ENCODE data around the gene SLC2A2.

- TF ChIP-seq POLR2AphosphoS5 (IDR thresholded peaks at IDR 0.05): no peak
- TF ChIP-seq CTCF (IDR thresholded peaks at IDR 0.05): no peak
- no peak for TF ChIP-seq EP300 (IDR thresholded peaks at IDR 0.05)
- TF ChIP-seq POLR2A (IDR thresholded peaks at IDR 0.05): no peak
These were observed 48.4 kb downstream of the SLC2A2 start for GRCh38 chr3:170977949-170978745.

Data from stomach (tissue), 4 donors.